ENCODE results near the gene CYP24A1. TPM values are rescaled to one million over a fixed set of nuclear protein-coding genes. Genes with fewer than 3 reads are reported as not detected.

The CYP24A1 gene
- total and polyA plus RNA-seq, 2 donors (not counting 3 experiments of a cell fraction or from before 2014, with no cell fraction given), result not detected

DNA sequence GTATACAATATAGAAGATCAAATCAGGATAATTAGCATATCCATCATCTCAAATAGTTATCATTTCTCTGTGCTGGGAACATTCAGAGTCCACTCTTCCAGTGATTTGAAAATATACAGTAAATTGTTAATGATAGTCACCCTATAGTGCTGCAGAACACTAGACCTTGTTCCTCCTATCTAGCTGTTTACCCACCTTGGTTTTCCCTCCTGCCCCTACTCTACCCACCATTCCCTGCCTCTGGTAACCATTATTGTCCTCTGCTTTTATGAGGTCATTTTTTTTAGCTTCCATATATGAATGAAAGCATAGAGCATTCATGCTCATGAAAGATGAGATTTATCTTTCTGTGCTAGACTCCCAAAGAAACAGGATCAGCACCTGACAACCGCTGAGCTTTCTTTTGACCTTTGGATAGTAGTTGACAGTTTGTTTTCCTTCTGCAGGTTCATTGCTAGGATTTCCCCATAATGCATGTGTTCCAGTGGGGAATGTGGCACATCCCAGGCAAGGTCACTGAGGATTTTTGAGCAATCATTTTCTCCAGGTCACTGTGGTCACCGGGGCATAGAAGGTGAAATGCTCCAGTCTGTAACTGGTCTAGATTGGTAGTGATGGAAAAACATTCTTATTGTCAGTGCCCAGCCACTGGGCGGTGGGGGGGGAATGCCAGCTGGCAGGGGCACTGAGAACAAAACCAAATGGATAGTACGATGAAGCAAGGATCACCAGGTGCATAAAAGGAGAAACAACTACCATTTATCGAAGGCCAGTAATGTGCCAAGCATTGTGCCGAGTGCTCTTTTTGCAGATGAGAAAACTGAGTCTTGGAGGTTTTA lies 69.8 kb downstream of the CYP24A1 start:
- Histone ChIP-seq H3K4me3 (replicated peaks in 1 of 3; ENCODE audit: insufficient read depth in 1 of 3, low read depth in 1 of 3, low read length in 3 of 3) (no peak overlapping the region), H4K20me1 (replicated peaks; ENCODE audit: control insufficient read depth, extremely low read depth, insufficient read depth, low read length) (no peaks in the 10 kb centered on the region), H3K36me3 (ENCODE audit: control insufficient read depth in 2 of 2, extremely low read depth in 1 of 2, insufficient read depth in 2 of 2, low read length in 2 of 2) (no peaks in the 10 kb centered on the region), H2AFZ (ENCODE audit: low read depth, low read length) (no peak overlapping the region), H3K9me3 (replicated peaks; ENCODE audit: control insufficient read depth, insufficient read depth, low read length) (no peaks in the 10 kb centered on the region), H3K4me1 (ENCODE audit: control insufficient read depth, extremely low read depth, insufficient read depth, low read length) (no peaks in the 10 kb centered on the region), H3K27ac (ENCODE audit: insufficient read depth, low read depth, low read length) (no peak overlapping the region), H3K9me1 (replicated peaks; ENCODE audit: control insufficient read depth, extremely low read depth, insufficient read depth, low read length) (no peaks in the 10 kb centered on the region), H3K79me2 (ENCODE audit: control insufficient read depth, insufficient read depth, low read length) (no peaks in the 10 kb centered on the region), H3K9ac (replicated peaks; ENCODE audit: extremely low read depth, insufficient read depth, low read length) (no peak overlapping the region), H3K4me2 (ENCODE audit: insufficient read depth, low read length) (no peak overlapping the region), H3K27me3 (ENCODE audit: control insufficient read depth in 2 of 2, insufficient read depth in 2 of 2, low read length in 2 of 2) (peaks cover 0 to 3% of the 10 kb centered on the region in 2 experiments)
- FAIRE-seq, result no peak
- TF ChIP-seq POLR2A (IDR thresholded peaks at IDR 0.05; ENCODE audit: low read depth, low read length) (no peak), JUN (IDR thresholded peaks at IDR 0.05; ENCODE audit: borderline replicate concordance, insufficient read depth, insufficient read length, low read depth) (no peak), POLR2AphosphoS5 (IDR thresholded peaks at IDR 0.05; ENCODE audit: insufficient read depth, low read depth, low read length) (no peak), EZH2 (IDR thresholded peaks at IDR 0.05; ENCODE audit: borderline replicate concordance, low read depth, low read length, severe bottlenecking) (no peak), FOS (IDR thresholded peaks at IDR 0.05; ENCODE audit: borderline replicate concordance, insufficient read depth, low read length) (no peak), MYC (IDR thresholded peaks at IDR 0.05; ENCODE audit: low read depth, low read length) (no peak), GATA2 (IDR thresholded peaks at IDR 0.05; ENCODE audit: insufficient read depth, insufficient read length, low read depth, low read length) (no peak)
- TF ChIP-seq, protein P1, sequence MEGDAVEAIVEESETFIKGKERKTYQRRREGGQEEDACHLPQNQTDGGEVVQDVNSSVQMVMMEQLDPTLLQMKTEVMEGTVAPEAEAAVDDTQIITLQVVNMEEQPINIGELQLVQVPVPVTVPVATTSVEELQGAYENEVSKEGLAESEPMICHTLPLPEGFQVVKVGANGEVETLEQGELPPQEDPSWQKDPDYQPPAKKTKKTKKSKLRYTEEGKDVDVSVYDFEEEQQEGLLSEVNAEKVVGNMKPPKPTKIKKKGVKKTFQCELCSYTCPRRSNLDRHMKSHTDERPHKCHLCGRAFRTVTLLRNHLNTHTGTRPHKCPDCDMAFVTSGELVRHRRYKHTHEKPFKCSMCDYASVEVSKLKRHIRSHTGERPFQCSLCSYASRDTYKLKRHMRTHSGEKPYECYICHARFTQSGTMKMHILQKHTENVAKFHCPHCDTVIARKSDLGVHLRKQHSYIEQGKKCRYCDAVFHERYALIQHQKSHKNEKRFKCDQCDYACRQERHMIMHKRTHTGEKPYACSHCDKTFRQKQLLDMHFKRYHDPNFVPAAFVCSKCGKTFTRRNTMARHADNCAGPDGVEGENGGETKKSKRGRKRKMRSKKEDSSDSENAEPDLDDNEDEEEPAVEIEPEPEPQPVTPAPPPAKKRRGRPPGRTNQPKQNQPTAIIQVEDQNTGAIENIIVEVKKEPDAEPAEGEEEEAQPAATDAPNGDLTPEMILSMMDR (IDR thresholded peaks at IDR 0.05; ENCODE audit: extremely low read depth in 1 of 2, insufficient read depth in 1 of 2, low read depth in 1 of 2, low read length in 2 of 2), result no peak
- TF ChIP-seq, protein P2, sequence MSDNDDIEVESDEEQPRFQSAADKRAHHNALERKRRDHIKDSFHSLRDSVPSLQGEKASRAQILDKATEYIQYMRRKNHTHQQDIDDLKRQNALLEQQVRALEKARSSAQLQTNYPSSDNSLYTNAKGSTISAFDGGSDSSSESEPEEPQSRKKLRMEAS (IDR thresholded peaks at IDR 0.05; ENCODE audit: insufficient read depth, insufficient read length), result no peak
- no peak for DNase-seq (ENCODE audit: low read depth, low spot score)
- ChIA-PET CTCF (interaction anchor here (0.6 to 5.0 kb wide), 29 partner anchors 8 to 548 kb away, joined by 3 to 57 read pairs (median 4); partner anchors contain the start of genes BCAS1 and PFDN4), POLR2A (no interaction called here)
- dilution Hi-C loops (cut with MboI; ENCODE audit: extremely low pct_ligation_motif_present, low sequenced_read_pairs), result no loop called here
- no TSS peak for BruUV-seq (replicated peaks)
- intact Hi-C loops (cut with micrococcal nuclease), result loop anchor here (1.0 kb wide), 2 partner anchors 95 to 542 kb away; no protein-coding TSS in a partner anchor

Other genes starting within 250 kb of the CYP24A1 start
- not detected in 2 replicates for gene BCAS1, start 103.4 kb downstream of the CYP24A1 start, total RNA-seq
- gene BCAS1, start 103.4 kb downstream of the CYP24A1 start, polyA plus RNA-seq, result not detected in 2 replicates
- gene PFDN4, start 34.1 kb upstream of the CYP24A1 start, total RNA-seq, result 37.9 and 44.2 TPM in 2 replicates
- 12.1 and 17.5 TPM in 2 replicates for gene PFDN4, start 34.1 kb upstream of the CYP24A1 start, polyA plus RNA-seq